NT2/D1 (cell line): ENCODE data around the gene PDCD5.

Source experiments
- SUZ12 ChIP-seq: IDR thresholded peaks from 2 replicates; pipeline ENCODE4 v1.6.1; 2011; ENCODE audit not compliant: insufficient read length, insufficient read depth; ENCODE audit errors: extremely low read depth
- ZNF274 ChIP-seq: IDR thresholded peaks from 2 replicates; pipeline ENCODE4 v1.6.1; 2011; ENCODE audit warnings: mild to moderate bottlenecking, low read depth, low read length

- TF ChIP-seq ZNF274 (no peak), SUZ12 (no peak)
Measured at GRCh38 chr19:32566246-32566830, 14.7 kb upstream of the PDCD5 start.
